A549 (cell line): Measurements from ENCODE around the gene SSC5D. TPM values are rescaled to one million over a fixed set of nuclear protein-coding genes. Genes with fewer than 3 reads are reported as not detected.

ENCODE experiments used
- ATAC-seq, 2 experiments: fragments of 200-7000 bp in 1 of 2; fragments of >200 bp in 1 of 2; cut with Nextera tagmentation in 1 of 2; cut with Tn5 transposase in 1 of 2; 3 replicates each; pipeline versions ENCODE4 v1.8.0 to v1.9.1; 2018 to 2020; ENCODE audit warnings: mild to moderate bottlenecking in 1 of 2, moderate library complexity in 1 of 2
- CTCF ChIA-PET: fragments of 300-600 bp; sonication (Branson Sonifier 250); formaldehyde crosslinking; extraction: SDS; loops from one replicate; lab custom pipeline; 2021; ENCODE audit warnings: antibody characterized with exemption, inconsistent platforms; lab: Yijun Ruan, JAX
- POLR2A ChIA-PET: fragments of 350-600 bp; formaldehyde crosslinking; extraction: SDS; loops from one replicate; lab custom pipeline; 2021; ENCODE audit warnings: antibody characterized with exemption, inconsistent platforms; lab: Yijun Ruan, JAX
- DNase-seq, 2 experiments: peaks; one replicate each; pipeline versions ENCODE4 v3.0.0 to v3.0.0-alpha.2; 2011 to 2016; ENCODE audit warnings: low read depth in 1 of 2, low spot score in 1 of 2
- FAIRE-seq: peaks from 2 replicates; lab custom pipeline; 2011; peaks lifted over from hg19 to GRCh38; lab: Jason Lieb, UNC
- H3K27ac ChIP-seq, 2 experiments: fragments of >200 bp; sonication (Bioruptor Twin); formaldehyde crosslinking; 3 replicates each; pipeline ENCODE4 v1.5.1; 2016 to 2017
- H3K4me1 ChIP-seq: fragments of >200 bp; sonication (Bioruptor Twin); formaldehyde crosslinking; 3 replicates; pipeline ENCODE4 v1.6.1; 2016
- H3K4me2 ChIP-seq: fragments of >200 bp; sonication (Bioruptor Twin); formaldehyde crosslinking; 3 replicates; pipeline ENCODE4 v1.6.1; 2016
- H3K4me3 ChIP-seq: fragments of >200 bp; sonication (Bioruptor Twin); formaldehyde crosslinking; 3 replicates; pipeline ENCODE4 v1.5.1; 2016
- H3K9me3 ChIP-seq: fragments of >200 bp; sonication (Bioruptor Twin); formaldehyde crosslinking; 3 replicates; pipeline ENCODE4 v1.6.1; 2016
- BHLHE40 ChIP-seq: IDR thresholded peaks from 2 replicates; pipeline ENCODE4 v1.6.1; 2012; ENCODE audit warnings: low read depth, low read length, inconsistent platforms
- CBX8 ChIP-seq: fragments of 200-600 bp; sonication (generic); IDR thresholded peaks from 2 replicates; pipeline ENCODE4 v1.6.1; 2016
- CEBPB ChIP-seq, 2 experiments: fragments of >200 bp in 1 of 2; sonication (Bioruptor Twin) in 1 of 2; formaldehyde crosslinking in 1 of 2; IDR thresholded peaks; 2 replicates each; pipeline ENCODE4 v1.6.1; 2012 to 2016
- FOSB ChIP-seq: fragments of 250-450 bp; sonication (Bioruptor Pico); IDR thresholded peaks from 2 replicates; pipeline ENCODE4 v1.5.0; 2020; ENCODE audit warnings: mild to moderate bottlenecking, moderate library complexity
- GATA3 ChIP-seq: IDR thresholded peaks from 2 replicates; pipeline ENCODE4 v1.6.1; 2012; ENCODE audit warnings: borderline replicate concordance
- HDAC2 ChIP-seq: fragments of 200-600 bp; sonication (generic); IDR thresholded peaks from 2 replicates; pipeline ENCODE4 v1.6.1; 2016
- HOXA7 ChIP-seq: fragments of 250-450 bp; sonication (Bioruptor Pico); IDR thresholded peaks from 2 replicates; pipeline ENCODE4 v1.5.0; 2020; ENCODE audit warnings: mild to moderate bottlenecking, moderate library complexity
- HOXB13 ChIP-seq: fragments of 250-450 bp; sonication (Bioruptor Pico); IDR thresholded peaks from 2 replicates; pipeline ENCODE4 v1.5.0; 2020; ENCODE audit warnings: low read depth, mild to moderate bottlenecking, moderate library complexity
- JUNB ChIP-seq: fragments of >200 bp; sonication (Bioruptor Twin); formaldehyde crosslinking; IDR thresholded peaks from 2 replicates; pipeline ENCODE4 v1.6.1; 2016
- KDM1A ChIP-seq: fragments of 200-600 bp; sonication (generic); IDR thresholded peaks from 2 replicates; pipeline ENCODE4 v1.6.1; 2016; ENCODE audit warnings: low read depth, mild to moderate bottlenecking
- MAFK ChIP-seq: fragments of 450-650 bp; IDR thresholded peaks from 2 replicates; pipeline ENCODE4 v1.6.1; 2014; ENCODE audit not compliant: partially characterized antibody
- MAZ ChIP-seq: fragments of 150-350 bp; IDR thresholded peaks from 2 replicates; pipeline ENCODE4 v1.6.1; 2014; ENCODE audit warnings: antibody characterized with exemption, low read depth, low read length, borderline replicate concordance
- MYC ChIP-seq: IDR thresholded peaks from 2 replicates; pipeline ENCODE4 v1.6.1; 2012; ENCODE audit warnings: mild to moderate bottlenecking, inconsistent platforms, low read length, improper control_type of control experiment, borderline replicate concordance
- NPAS2 ChIP-seq: fragments of 250-450 bp; sonication (Bioruptor Pico); IDR thresholded peaks from 2 replicates; pipeline ENCODE4 v1.8.0; 2022; ENCODE audit warnings: mild to moderate bottlenecking, moderate library complexity, borderline replicate concordance
- PHF8 ChIP-seq: fragments of 200-600 bp; sonication (generic); IDR thresholded peaks from 2 replicates; pipeline ENCODE4 v1.6.1; 2016; ENCODE audit warnings: low read depth, mild to moderate bottlenecking, antibody characterized with exemption, moderate library complexity, borderline replicate concordance
- POLR2AphosphoS2 ChIP-seq: conservative IDR thresholded peaks from 2 replicates; pipeline ENCODE4 v1.6.1; 2012; ENCODE audit warnings: low read length, improper control_type of control experiment, inconsistent platforms
- RAD21 ChIP-seq, 2 experiments: fragments of >200 bp in 1 of 2; sonication (Bioruptor Twin) in 1 of 2; formaldehyde crosslinking in 1 of 2; IDR thresholded peaks in 1 of 2; conservative IDR thresholded peaks in 1 of 2; 2 replicates in 1 of 2; 3 replicates in 1 of 2; pipeline ENCODE4 v1.6.1; 2012 to 2018; ENCODE audit warnings: inconsistent platforms in 1 of 2
- RARB ChIP-seq: fragments of 250-450 bp; sonication (Bioruptor Pico); IDR thresholded peaks from 2 replicates; pipeline ENCODE4 v1.8.0; 2021; ENCODE audit warnings: mild to moderate bottlenecking, moderate library complexity
- RFX5 ChIP-seq: fragments of 450-650 bp; IDR thresholded peaks from 2 replicates; pipeline ENCODE4 v1.7.1; 2014; ENCODE audit warnings: antibody characterized with exemption, mild to moderate bottlenecking, moderate library complexity
- RNF2 ChIP-seq: fragments of 200-600 bp; sonication (generic); IDR thresholded peaks from 2 replicates; pipeline ENCODE4 v1.6.1; 2016; ENCODE audit warnings: low read depth, mild to moderate bottlenecking, antibody characterized with exemption, moderate library complexity, borderline replicate concordance
- SREBF2 ChIP-seq: fragments of 450-650 bp; IDR thresholded peaks from 2 replicates; pipeline ENCODE4 v1.6.1; 2014; ENCODE audit warnings: mild to moderate bottlenecking, moderate library complexity
- TFCP2L1 ChIP-seq: fragments of 250-450 bp; sonication (Bioruptor Pico); IDR thresholded peaks from 2 replicates; pipeline ENCODE4 v1.5.0; 2021; ENCODE audit warnings: mild to moderate bottlenecking
- TP53 ChIP-seq: fragments of 250-450 bp; sonication (Bioruptor Pico); IDR thresholded peaks from 2 replicates; pipeline ENCODE4 v1.5.0; 2021; ENCODE audit warnings: mild to moderate bottlenecking, moderate library complexity
- ZC3H11A ChIP-seq: fragments of 450-650 bp; IDR thresholded peaks from 2 replicates; pipeline ENCODE4 v1.6.1; 2014; ENCODE audit warnings: antibody characterized with exemption, mild to moderate bottlenecking
- ZNF302 ChIP-seq: fragments of 250-450 bp; sonication (Bioruptor Pico); IDR thresholded peaks from 2 replicates; pipeline ENCODE4 v1.9.0; 2021; ENCODE audit warnings: inconsistent platforms, mild to moderate bottlenecking, moderate library complexity
- WGBS: methylation state at CpG from one replicate; pipeline ENCODE4 v1.1.6; 2017; ENCODE audit errors: missing lambda C conversion rate; 5-methylcytosine and 5-hydroxymethylcytosine counted together
- polyA plus RNA-seq, 4 experiments: library from polyadenylated mRNA; depleted of rRNA in 3 of 4; stranded (reverse); fragments of >200 nt; fragmentation: RNase III in 1 of 4; extraction: RNeasy Plus Mini Kit Qiagen cat#74134 plus additional on column Dnase treatment in 1 of 4; gene quantifications; 2 replicates in 3 of 4; 3 replicates in 1 of 4; pipeline ENCODE4 v1.2.3, GENCODE V29; 2011 to 2017
- TF ChIP-seq, protein P1 (sequence below): fragments of 250-450 bp; sonication (Bioruptor Pico); IDR thresholded peaks from 2 replicates; pipeline ENCODE4 v1.5.0; 2021; ENCODE audit warnings: mild to moderate bottlenecking, moderate library complexity, borderline replicate concordance
- TF ChIP-seq, protein P2 (sequence below): fragments of >200 bp; sonication (Bioruptor Twin); formaldehyde crosslinking; IDR thresholded peaks from 3 replicates; pipeline ENCODE4 v1.6.1; 2016
- TF ChIP-seq, protein P3 (sequence below): IDR thresholded peaks from 2 replicates; pipeline ENCODE4 v1.6.1; 2012
- TF ChIP-seq, protein P4 (sequence below): fragments of 450-650 bp; IDR thresholded peaks from 2 replicates; pipeline ENCODE4 v1.6.1; 2014; ENCODE audit warnings: antibody characterized with exemption
- TF ChIP-seq, protein P5 (sequence below): fragments of >200 bp; sonication (Bioruptor Twin); formaldehyde crosslinking; IDR thresholded peaks from 2 replicates; pipeline ENCODE4 v1.6.1; 2016

SSC5D gene
- polyA plus RNA-seq, 2 of the 4 experiments (the other 2 are of a cell fraction), result 0.22 to 1.5 TPM

DNA sequence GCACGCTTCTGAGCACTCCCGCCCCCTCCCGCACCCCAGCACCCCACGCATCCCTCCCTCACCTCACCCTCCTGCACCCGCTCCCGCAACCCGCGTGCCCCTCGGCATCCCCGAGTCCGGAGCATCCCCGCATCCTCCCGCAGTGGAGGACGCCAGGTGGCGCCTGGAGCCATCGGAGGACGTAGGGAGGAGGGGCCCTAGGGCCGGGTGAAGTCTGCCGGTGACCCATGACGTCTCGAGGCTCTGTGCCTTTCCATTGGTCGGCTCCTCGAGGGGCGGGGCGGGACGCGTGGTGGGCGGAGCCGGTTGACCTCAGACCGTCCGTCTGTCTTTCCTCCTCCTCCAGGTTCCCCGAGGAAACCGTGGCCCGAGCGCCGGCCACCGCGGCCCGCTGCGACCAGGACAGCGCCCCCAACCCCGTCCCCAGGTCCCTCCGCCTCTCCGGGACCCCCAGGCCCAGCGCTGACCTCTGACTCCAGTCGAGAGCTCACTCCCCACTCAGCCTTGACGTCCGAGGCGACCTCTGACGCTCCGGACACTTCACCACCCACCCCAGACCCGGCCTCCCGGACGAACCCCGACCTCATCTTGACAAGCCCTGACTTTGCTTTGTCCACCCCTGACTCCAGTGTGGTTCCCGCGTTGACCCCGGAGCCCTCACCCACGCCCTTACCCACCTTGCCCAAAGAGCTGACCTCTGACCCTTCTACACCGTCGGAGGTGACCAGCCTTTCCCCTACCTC, 28.8 kb downstream of the SSC5D start (continued):
- TF ChIP-seq, protein P1, sequence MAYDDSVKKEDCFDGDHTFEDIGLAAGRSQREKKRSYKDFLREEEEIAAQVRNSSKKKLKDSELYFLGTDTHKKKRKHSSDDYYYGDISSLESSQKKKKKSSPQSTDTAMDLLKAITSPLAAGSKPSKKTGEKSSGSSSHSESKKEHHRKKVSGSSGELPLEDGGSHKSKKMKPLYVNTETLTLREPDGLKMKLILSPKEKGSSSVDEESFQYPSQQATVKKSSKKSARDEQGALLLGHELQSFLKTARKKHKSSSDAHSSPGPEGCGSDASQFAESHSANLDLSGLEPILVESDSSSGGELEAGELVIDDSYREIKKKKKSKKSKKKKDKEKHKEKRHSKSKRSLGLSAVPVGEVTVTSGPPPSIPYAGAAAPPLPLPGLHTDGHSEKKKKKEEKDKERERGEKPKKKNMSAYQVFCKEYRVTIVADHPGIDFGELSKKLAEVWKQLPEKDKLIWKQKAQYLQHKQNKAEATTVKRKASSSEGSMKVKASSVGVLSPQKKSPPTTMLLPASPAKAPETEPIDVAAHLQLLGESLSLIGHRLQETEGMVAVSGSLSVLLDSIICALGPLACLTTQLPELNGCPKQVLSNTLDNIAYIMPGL, result no peak
- TF ChIP-seq RARB (CRISPR knock-in tag) (no peak), TP53 (CRISPR knock-in tag) (no peak), POLR2AphosphoS2 (no peak), BHLHE40 (no peak), CEBPB (IDR thresholded peaks at IDR 0.05) (no peak), MAFK (no peak), MAZ (peak; percentile 87; the same call in 1 of the 2 replicates), JUNB (no peak)
- TF ChIP-seq, protein P2, sequence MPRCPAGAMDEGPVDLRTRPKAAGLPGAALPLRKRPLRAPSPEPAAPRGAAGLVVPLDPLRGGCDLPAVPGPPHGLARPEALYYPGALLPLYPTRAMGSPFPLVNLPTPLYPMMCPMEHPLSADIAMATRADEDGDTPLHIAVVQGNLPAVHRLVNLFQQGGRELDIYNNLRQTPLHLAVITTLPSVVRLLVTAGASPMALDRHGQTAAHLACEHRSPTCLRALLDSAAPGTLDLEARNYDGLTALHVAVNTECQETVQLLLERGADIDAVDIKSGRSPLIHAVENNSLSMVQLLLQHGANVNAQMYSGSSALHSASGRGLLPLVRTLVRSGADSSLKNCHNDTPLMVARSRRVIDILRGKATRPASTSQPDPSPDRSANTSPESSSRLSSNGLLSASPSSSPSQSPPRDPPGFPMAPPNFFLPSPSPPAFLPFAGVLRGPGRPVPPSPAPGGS, result 0 out of 3 replicates have a peak, but pooled peaks have one; percentile 16
- TF ChIP-seq, protein P3, sequence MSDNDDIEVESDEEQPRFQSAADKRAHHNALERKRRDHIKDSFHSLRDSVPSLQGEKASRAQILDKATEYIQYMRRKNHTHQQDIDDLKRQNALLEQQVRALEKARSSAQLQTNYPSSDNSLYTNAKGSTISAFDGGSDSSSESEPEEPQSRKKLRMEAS, result peak; percentile 70

DNA sequence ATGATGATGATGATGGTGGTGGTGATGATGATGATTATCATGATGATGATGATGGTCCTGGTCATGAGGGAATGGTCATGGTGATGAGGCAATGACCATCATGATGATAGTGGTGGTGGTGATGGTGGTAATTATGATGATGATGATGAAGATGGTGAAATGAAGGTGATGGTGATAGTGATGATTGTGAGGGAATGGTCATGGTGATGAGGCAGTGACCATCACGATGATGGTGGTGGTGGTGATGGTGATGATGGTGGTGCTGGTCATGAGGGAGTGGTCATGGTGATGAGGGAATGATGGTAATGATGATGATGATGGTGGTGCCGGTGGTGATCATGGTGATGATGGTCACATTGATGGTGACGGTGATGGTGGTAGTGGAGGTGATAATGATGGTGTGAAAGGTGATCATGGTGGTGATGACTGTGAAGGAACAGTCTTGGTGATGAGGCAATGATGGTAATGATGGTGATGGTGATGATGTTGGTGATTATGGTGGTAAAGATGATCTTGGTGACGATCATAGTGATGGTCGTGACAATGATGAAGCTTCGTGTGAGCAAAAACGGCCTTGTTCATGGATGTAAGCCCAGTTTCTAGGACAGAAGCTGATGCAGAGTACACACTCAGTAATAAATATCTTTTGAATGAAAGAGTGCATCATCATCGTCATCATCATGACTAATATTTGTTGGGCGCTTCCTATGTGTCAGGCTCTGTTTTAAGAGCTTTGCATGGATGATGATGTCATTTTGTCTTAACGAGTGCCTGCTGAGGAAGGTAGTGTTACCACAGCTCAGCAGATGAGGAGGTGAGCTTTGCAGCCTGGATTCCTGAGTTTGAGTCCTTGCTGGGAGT, 31.4 kb downstream of the SSC5D start:
- DNase-seq (peak; percentile 85 to 94), FAIRE-seq (peak; percentile 92), ATAC-seq (peak; percentile 59 to 65)
- peak overlapping the region; percentile 12 for H3K4me2 ChIP-seq
- H3K27ac ChIP-seq, result peak overlapping the region; percentile 18 to 65; a peak in 3 of 6 replicates
- H3K4me1 ChIP-seq, result peaks cover 25% of the 10 kb centered on the region
- ChIA-PET POLR2A (interaction anchor here (0.6 to 1.3 kb wide), 7 partner anchors 30 to 115 kb away, joined by 3 to 13 read pairs (median 4); partner anchors contain the start of genes FIZ1, ZNF524, ZNF784 and ZNF865), CTCF (interaction anchor here (0.6 to 1.3 kb wide), 14 partner anchors 13 to 445 kb away, joined by 3 to 9 read pairs (median 4); partner anchors contain the start of gene ZNF865)
- H3K4me3 ChIP-seq, result no peak overlapping the region
- no peaks in the 10 kb centered on the region for H3K9me3 ChIP-seq
- WGBS, result 38% methylated on average over 10 of the region's 10 CpGs
- TF ChIP-seq HOXB13 (CRISPR knock-in tag), result no peak
- peak; percentile 63 for TF ChIP-seq JUNB
- peak; percentile 52; the same call in 1 of the 2 replicates for TF ChIP-seq GATA3
- no peak for TF ChIP-seq KDM1A
- TF ChIP-seq BHLHE40, result no peak
- peak; percentile 68 for TF ChIP-seq RFX5
- no peak for TF ChIP-seq ZC3H11A
- TF ChIP-seq, protein P4, sequence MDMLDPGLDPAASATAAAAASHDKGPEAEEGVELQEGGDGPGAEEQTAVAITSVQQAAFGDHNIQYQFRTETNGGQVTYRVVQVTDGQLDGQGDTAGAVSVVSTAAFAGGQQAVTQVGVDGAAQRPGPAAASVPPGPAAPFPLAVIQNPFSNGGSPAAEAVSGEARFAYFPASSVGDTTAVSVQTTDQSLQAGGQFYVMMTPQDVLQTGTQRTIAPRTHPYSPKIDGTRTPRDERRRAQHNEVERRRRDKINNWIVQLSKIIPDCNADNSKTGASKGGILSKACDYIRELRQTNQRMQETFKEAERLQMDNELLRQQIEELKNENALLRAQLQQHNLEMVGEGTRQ, result no peak
- TF ChIP-seq, protein P5, sequence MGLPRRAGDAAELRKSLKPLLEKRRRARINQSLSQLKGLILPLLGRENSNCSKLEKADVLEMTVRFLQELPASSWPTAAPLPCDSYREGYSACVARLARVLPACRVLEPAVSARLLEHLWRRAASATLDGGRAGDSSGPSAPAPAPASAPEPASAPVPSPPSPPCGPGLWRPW, result no peak
- TF ChIP-seq NPAS2 (CRISPR knock-in tag), result no peak
- TF ChIP-seq RARB (CRISPR knock-in tag), result no peak
- TF ChIP-seq CBX8, result no peak
- TF ChIP-seq RNF2, result no peak
- TF ChIP-seq MAFK, result peak; percentile 77
- TF ChIP-seq MAZ, result no peak
- TF ChIP-seq, protein P2, result no peak
- no peak for TF ChIP-seq ZNF302 (CRISPR knock-in tag)
- TF ChIP-seq HOXA7 (CRISPR knock-in tag), result no peak
- TF ChIP-seq MYC, result no peak
- TF ChIP-seq RAD21 (conservative IDR thresholded peaks at IDR 0.05 in 1 of 2, IDR thresholded peaks at IDR 0.05 in 1 of 2), result peak in 1 of 2 experiments; percentile 5; a peak in 1 of 5 replicates
- TF ChIP-seq TFCP2L1 (CRISPR knock-in tag), result no peak
- no peak for TF ChIP-seq FOSB
- TF ChIP-seq HDAC2, result no peak
- no peak for TF ChIP-seq PHF8
- TF ChIP-seq SREBF2, result no peak
